ENCODE data around the gene TFDP1. TPM values are rescaled to one million over a fixed set of nuclear protein-coding genes. Genes with fewer than 3 reads are reported as not detected.

The TFDP1 gene
- total RNA-seq, 1 donor from 2014 or later: 49.4 TPM

- Histone ChIP-seq H3K4me3 (ENCODE audit: insufficient read depth, low read depth, low read length) (no peak overlapping the region), H3K4me2 (ENCODE audit: low read length) (no peak overlapping the region), H3K4me1 (ENCODE audit: insufficient read depth, low read length) (peaks cover 11% of the 10 kb centered on the region), H3K27me3 (ENCODE audit: insufficient read depth, low read length) (no peaks in the 10 kb centered on the region), H3K79me2 (ENCODE audit: insufficient read depth, low read length) (no peaks in the 10 kb centered on the region), H4K20me1 (ENCODE audit: insufficient read depth, low read length) (no peaks in the 10 kb centered on the region), H3K27ac (ENCODE audit: low read depth, low read length) (no peak overlapping the region), H3K36me3 (ENCODE audit: insufficient read depth, low read length) (peaks cover 16% of the 10 kb centered on the region), H2AFZ (ENCODE audit: low read depth, low read length) (no peak overlapping the region), H3K9ac (ENCODE audit: low read length) (no peak overlapping the region), H3K9me3 (ENCODE audit: insufficient read depth, low read depth, low read length) (no peaks in the 10 kb centered on the region)
- Mint-ChIP-seq H3K4me1 (ENCODE audit: low read depth, unreplicated experiment) (no peaks in the 10 kb centered on the region), H3K4me3 (ENCODE audit: unreplicated experiment) (no peak overlapping the region), H3K36me3 (ENCODE audit: low read depth, unreplicated experiment) (peaks cover 8% of the 10 kb centered on the region), H3K9me3 (ENCODE audit: unreplicated experiment) (peaks cover 2% of the 10 kb centered on the region), H3K27me3 (ENCODE audit: low read depth, unreplicated experiment) (no peaks in the 10 kb centered on the region), H3K27ac (ENCODE audit: unreplicated experiment) (no peak overlapping the region)
- DNase-seq (ENCODE audit: low read depth) (no peak), FAIRE-seq (no peak)
- TF ChIP-seq, protein P1, sequence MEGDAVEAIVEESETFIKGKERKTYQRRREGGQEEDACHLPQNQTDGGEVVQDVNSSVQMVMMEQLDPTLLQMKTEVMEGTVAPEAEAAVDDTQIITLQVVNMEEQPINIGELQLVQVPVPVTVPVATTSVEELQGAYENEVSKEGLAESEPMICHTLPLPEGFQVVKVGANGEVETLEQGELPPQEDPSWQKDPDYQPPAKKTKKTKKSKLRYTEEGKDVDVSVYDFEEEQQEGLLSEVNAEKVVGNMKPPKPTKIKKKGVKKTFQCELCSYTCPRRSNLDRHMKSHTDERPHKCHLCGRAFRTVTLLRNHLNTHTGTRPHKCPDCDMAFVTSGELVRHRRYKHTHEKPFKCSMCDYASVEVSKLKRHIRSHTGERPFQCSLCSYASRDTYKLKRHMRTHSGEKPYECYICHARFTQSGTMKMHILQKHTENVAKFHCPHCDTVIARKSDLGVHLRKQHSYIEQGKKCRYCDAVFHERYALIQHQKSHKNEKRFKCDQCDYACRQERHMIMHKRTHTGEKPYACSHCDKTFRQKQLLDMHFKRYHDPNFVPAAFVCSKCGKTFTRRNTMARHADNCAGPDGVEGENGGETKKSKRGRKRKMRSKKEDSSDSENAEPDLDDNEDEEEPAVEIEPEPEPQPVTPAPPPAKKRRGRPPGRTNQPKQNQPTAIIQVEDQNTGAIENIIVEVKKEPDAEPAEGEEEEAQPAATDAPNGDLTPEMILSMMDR (IDR thresholded peaks at IDR 0.05; ENCODE audit: insufficient read depth, low read depth, low read length): no peak
- TF ChIP-seq EZH2 (IDR thresholded peaks at IDR 0.05; ENCODE audit: insufficient read depth, low read length): no peak
These were observed 60.2 kb downstream of the TFDP1 start for GRCh38 chr13:113644800-113645199.

DNA sequence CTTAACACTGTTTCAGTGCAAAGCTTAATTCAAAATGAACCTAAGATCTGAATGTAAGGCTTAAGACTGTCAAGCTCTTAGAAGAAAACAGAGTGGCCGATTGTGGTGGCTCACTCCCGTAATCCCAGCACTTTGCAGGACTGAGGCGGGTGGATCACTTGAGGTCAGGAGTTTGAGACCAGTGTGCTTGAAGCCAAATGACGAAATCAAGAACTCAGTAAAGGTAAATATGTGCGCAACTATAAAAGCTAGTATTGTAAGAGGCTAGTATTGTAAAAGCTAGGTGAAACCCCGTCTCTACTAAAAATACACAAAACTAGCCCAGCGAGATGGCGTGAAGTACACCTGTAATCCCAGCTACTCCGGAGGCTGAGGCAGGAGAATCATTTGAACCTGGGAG, 60.8 kb downstream of the TFDP1 start:
- no peaks in the 10 kb centered on the region for H3K27me3 Mint-ChIP-seq (ENCODE audit: low read depth, unreplicated experiment)
- Histone ChIP-seq H3K4me3 (ENCODE audit: insufficient read depth, low read depth, low read length) (no peak overlapping the region), H3K9me3 (ENCODE audit: insufficient read depth, low read depth, low read length) (no peaks in the 10 kb centered on the region), H4K20me1 (ENCODE audit: insufficient read depth, low read length) (no peaks in the 10 kb centered on the region), H3K36me3 (ENCODE audit: insufficient read depth, low read length) (peaks cover 11% of the 10 kb centered on the region), H3K27me3 (ENCODE audit: insufficient read depth, low read length) (no peaks in the 10 kb centered on the region), H3K9ac (ENCODE audit: low read length) (no peak overlapping the region), H3K4me1 (ENCODE audit: insufficient read depth, low read length) (peaks cover 11% of the 10 kb centered on the region), H3K27ac (ENCODE audit: low read depth, low read length) (no peak overlapping the region), H2AFZ (ENCODE audit: low read depth, low read length) (no peak overlapping the region), H3K79me2 (ENCODE audit: insufficient read depth, low read length) (no peaks in the 10 kb centered on the region), H3K4me2 (ENCODE audit: low read length) (no peak overlapping the region)
- H3K27ac Mint-ChIP-seq (ENCODE audit: unreplicated experiment): no peak overlapping the region
- H3K4me3 Mint-ChIP-seq (ENCODE audit: unreplicated experiment): no peak overlapping the region
- no peak for TF ChIP-seq EZH2 (IDR thresholded peaks at IDR 0.05; ENCODE audit: insufficient read depth, low read length)
- TF ChIP-seq, protein P1 (IDR thresholded peaks at IDR 0.05; ENCODE audit: insufficient read depth, low read depth, low read length): no peak
- FAIRE-seq (no peak), DNase-seq (ENCODE audit: low read depth) (no peak)
- no peaks in the 10 kb centered on the region for H3K4me1 Mint-ChIP-seq (ENCODE audit: low read depth, unreplicated experiment)
- H3K36me3 Mint-ChIP-seq (ENCODE audit: low read depth, unreplicated experiment): peaks cover 3% of the 10 kb centered on the region
- H3K9me3 Mint-ChIP-seq (ENCODE audit: unreplicated experiment): peaks cover 2% of the 10 kb centered on the region

- TF ChIP-seq EZH2 (IDR thresholded peaks at IDR 0.05; ENCODE audit: insufficient read depth, low read length): no peak
- TF ChIP-seq, protein P1 (IDR thresholded peaks at IDR 0.05; ENCODE audit: insufficient read depth, low read depth, low read length): no peak
- Mint-ChIP-seq H3K36me3 (ENCODE audit: low read depth, unreplicated experiment) (peaks cover 1% of the 10 kb centered on the region), H3K27ac (ENCODE audit: unreplicated experiment) (no peak overlapping the region), H3K9me3 (ENCODE audit: unreplicated experiment) (peaks cover 2% of the 10 kb centered on the region), H3K4me3 (ENCODE audit: unreplicated experiment) (no peak overlapping the region), H3K27me3 (ENCODE audit: low read depth, unreplicated experiment) (no peaks in the 10 kb centered on the region), H3K4me1 (ENCODE audit: low read depth, unreplicated experiment) (no peaks in the 10 kb centered on the region)
- H3K27ac ChIP-seq (ENCODE audit: low read depth, low read length): no peak overlapping the region
- H4K20me1 ChIP-seq (ENCODE audit: insufficient read depth, low read length): no peaks in the 10 kb centered on the region
- peaks cover 11% of the 10 kb centered on the region for H3K4me1 ChIP-seq (ENCODE audit: insufficient read depth, low read length)
- no peak overlapping the region for H3K4me3 ChIP-seq (ENCODE audit: insufficient read depth, low read depth, low read length)
- no peak overlapping the region for H3K9ac ChIP-seq (ENCODE audit: low read length)
- FAIRE-seq: no peak
- peaks cover 7% of the 10 kb centered on the region for H3K36me3 ChIP-seq (ENCODE audit: insufficient read depth, low read length)
- no peak overlapping the region for H2AFZ ChIP-seq (ENCODE audit: low read depth, low read length)
- no peaks in the 10 kb centered on the region for H3K79me2 ChIP-seq (ENCODE audit: insufficient read depth, low read length)
- H3K4me2 ChIP-seq (ENCODE audit: low read length): no peak overlapping the region
- no peaks in the 10 kb centered on the region for H3K9me3 ChIP-seq (ENCODE audit: insufficient read depth, low read depth, low read length)
- no peaks in the 10 kb centered on the region for H3K27me3 ChIP-seq (ENCODE audit: insufficient read depth, low read length)
- DNase-seq (ENCODE audit: low read depth): no peak
These were observed 61.8 kb downstream of the TFDP1 start for GRCh38 chr13:113646376-113646775.

Measured in astrocyte (in vitro differentiated cells and primary cell).